H1 (cell line): ENCODE results near the gene ACOT6. TPM values are rescaled to one million over a fixed set of nuclear protein-coding genes. Genes with fewer than 3 reads are reported as not detected.

Source experiments
- TEAD4 ChIP-seq: IDR thresholded peaks from 2 replicates; pipeline ENCODE4 v1.6.1; 2012; ENCODE audit warnings: low read depth, low read length, inconsistent platforms, mixed read lengths
- polyA plus RNA-seq, 7 experiments: library from polyadenylated mRNA; depleted of rRNA in 3 of 7; stranded (reverse) in 5 of 7; unstranded in 2 of 7; fragments of >200 nt in 5 of 7; fragments of 200-250 nt in 2 of 7; gene quantifications; 1 replicate in 5 of 7; 2 replicates in 1 of 7; 4 replicates in 1 of 7; pipeline versions ENCODE4 v1.2.1 to v1.2.3, GENCODE V29; 2011 to 2013; ENCODE audit warnings: missing spikeins in 2 of 7, mixed read lengths in 2 of 7
- total RNA-seq: library from RNA; stranded (reverse); fragmentation: NEBNext Ultra II Directional; extraction: Animal tissue kit (Norgen Biotek cat#: 25700); gene quantifications from 2 replicates; pipeline ENCODE4 v1.2.1, GENCODE V29; 2021

The ACOT6 gene
- total and polyA plus RNA-seq, 2 of the 8 experiments (the other 6 are each of a cell fraction or from before 2014, with no cell fraction given), result not detected

DNA sequence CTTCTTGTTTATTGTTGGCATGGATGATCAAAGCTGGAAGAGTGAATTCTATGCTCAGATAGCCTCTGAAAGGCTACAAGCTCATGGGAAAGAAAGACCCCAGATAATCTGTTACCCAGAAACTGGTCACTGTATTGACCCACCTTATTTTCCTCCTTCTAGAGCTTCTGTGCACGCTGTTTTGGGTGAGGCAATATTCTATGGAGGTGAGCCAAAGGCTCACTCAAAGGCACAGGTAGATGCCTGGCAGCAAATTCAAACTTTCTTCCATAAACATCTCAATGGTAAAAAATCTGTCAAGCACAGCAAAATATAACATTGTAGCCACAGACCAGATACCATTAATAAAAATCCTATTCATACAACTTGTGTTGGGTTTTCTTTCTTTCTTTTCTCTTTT lies 7.2 kb downstream of the ACOT6 start (continued):
- no peak for TF ChIP-seq TEAD4
